Upper lobe of left lung (tissue), 4 donors: ENCODE data around the gene TCEA3.

Experiments used
- POLR2A ChIP-seq, 4 donors: fragments of 450-650 bp; IDR thresholded peaks; one replicate each; pipeline ENCODE4 v1.5.1; 2016 to 2017; ENCODE audit warnings: antibody characterized with exemption in 4 of 4, mild to moderate bottlenecking in 2 of 4
- TF ChIP-seq, protein P1 (sequence below), 6 experiments: fragments of 450-650 bp in 4 of 6; fragments of 200-600 bp in 2 of 6; sonication (generic) in 2 of 6; IDR thresholded peaks; one replicate each; pipeline ENCODE4 v1.5.1; 2016 to 2019; ENCODE audit warnings: antibody characterized with exemption in 6 of 6

DNA sequence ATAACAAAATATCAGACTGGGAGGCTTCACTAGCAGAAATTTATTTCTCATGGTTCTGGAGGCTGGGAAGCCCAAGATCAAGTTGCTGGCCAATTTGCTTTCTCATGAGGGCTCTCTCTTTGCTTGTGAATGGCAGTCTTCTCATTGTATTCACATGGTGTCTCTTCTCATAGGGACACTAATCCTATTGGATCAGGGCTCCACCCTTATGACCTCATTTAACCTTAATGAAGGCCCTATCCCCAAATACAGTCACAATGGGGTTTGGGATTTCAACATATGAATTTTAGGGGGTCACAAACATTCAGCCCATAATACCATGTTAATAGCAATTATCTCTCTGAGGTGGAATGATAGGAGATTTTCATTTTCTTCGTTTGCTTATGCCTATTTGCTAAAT lies 25.3 kb downstream of the TCEA3 start:
- TF ChIP-seq, protein P1, sequence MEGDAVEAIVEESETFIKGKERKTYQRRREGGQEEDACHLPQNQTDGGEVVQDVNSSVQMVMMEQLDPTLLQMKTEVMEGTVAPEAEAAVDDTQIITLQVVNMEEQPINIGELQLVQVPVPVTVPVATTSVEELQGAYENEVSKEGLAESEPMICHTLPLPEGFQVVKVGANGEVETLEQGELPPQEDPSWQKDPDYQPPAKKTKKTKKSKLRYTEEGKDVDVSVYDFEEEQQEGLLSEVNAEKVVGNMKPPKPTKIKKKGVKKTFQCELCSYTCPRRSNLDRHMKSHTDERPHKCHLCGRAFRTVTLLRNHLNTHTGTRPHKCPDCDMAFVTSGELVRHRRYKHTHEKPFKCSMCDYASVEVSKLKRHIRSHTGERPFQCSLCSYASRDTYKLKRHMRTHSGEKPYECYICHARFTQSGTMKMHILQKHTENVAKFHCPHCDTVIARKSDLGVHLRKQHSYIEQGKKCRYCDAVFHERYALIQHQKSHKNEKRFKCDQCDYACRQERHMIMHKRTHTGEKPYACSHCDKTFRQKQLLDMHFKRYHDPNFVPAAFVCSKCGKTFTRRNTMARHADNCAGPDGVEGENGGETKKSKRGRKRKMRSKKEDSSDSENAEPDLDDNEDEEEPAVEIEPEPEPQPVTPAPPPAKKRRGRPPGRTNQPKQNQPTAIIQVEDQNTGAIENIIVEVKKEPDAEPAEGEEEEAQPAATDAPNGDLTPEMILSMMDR (IDR thresholded peaks at IDR 0.05), result no peak
- TF ChIP-seq POLR2A (IDR thresholded peaks at IDR 0.05), result no peak
